Astrocyte of the hippocampus (primary cell): ENCODE data around the gene TFEB.

Source experiments
- DNase-seq: peaks from one replicate; pipeline ENCODE4 v3.0.0; 2011; ENCODE audit warnings: low read depth, low spot score

The TFEB gene

DNA sequence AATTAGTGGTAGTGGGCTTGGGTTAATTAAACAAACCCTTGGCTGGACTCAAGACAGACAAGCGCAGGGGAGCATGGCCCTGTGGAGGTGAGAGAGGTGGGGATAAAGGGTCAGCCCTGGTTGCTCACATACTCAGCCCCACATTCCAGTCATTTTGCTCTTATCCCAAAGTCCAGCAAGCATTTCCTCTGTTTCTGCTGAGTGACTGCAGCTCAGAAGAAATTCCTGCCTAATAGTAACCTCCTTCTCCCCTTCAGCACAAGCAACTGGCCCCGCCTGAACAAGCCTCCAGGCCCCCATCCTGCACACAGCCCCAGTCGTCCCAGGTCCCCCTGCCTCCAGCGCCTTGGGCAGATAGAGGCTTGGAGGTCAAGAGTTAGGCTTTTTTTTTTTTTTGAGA lies 3.6 kb upstream of the TFEB start:
- DNase-seq: no peak

DNA sequence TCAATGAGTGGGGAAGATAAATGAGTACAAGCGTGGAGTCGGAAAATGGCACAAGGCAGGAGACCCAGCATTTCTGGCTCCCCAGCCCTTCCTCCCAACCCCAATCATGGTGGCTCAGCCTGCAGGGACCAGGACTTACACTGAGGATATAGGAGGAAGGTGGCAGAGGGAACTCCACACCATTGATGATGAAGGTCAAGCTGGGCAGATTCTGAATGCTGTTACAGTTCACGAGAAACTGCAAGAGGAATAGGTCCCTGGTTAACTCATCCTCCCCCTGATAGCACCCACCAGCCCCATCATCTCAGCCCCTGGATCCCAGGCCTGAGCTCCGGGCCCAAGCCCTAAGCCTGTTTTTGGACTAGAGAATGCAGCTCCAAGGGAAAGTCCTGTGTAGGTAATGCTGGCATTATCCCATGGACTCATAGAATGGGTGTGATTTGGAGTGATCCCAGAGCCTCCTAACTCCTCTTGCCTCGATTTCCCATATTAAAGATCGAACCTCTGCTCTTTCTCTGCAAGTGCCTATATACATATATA lies 2.3 kb upstream of the TFEB start:
- no peak for DNase-seq

DNA sequence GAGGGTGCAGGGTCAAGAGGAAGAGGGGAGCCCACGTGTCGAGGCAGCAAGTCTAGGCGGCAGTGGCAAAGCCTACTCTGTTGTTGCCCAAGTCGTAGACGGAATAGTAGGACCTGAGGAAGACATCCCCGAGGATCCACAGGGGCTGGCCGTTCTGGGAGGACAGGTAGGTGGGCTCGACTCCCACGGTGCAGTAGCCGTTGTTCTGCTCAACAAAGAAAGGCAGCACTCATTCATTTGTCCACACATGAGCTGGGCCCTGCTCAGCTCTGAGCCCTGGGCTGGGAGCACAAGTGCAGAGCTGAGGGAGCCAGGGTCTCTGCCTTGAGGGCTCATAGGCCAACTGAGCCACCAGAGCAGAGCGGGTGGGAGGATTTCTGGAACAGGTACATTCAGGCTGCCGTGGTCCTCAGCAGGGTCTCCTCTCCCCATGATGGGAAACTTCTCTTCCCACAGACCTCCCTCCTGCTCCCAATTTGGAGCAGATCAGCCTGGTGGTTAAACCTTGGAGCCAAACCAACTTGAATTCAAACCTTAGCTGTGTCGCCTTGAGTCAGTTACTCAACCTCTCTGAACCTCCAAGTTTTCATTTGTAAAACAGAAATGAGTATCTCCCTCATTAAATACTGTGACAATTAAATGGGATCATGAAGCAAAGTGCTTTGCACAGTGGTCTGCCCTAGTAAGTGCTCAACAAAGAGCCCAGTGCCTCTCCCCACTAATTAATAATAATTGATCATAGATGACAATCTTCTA lies 1.6 kb upstream of the TFEB start:
- no peak for DNase-seq

DNA sequence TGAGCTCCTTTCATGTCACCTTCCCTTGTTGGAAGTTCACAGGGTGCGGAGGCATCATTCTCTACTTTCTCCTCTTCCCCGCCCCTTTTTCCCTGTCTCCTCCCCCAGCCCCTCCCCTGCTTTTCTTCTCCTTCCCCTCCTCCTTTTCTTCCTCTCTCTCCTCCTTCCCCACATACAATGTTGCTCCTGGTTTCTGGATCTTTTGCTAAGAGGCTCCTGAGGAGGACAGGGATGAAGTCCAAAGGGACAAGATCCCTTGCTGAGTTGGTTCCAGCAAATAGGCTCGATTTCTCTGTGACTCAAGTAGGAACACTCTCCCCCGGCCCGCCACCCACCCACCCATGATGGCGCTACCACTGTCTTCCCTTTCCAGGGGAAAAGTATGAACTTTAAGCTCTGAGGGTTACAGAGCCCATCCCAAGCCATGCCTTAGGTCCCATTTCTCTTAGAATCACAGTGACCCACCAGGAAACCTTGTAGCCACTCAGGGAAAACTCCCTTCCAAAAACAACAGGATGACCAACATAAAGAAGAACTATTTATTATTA lies 852 bp upstream of the TFEB start:
- no peak for DNase-seq

DNA sequence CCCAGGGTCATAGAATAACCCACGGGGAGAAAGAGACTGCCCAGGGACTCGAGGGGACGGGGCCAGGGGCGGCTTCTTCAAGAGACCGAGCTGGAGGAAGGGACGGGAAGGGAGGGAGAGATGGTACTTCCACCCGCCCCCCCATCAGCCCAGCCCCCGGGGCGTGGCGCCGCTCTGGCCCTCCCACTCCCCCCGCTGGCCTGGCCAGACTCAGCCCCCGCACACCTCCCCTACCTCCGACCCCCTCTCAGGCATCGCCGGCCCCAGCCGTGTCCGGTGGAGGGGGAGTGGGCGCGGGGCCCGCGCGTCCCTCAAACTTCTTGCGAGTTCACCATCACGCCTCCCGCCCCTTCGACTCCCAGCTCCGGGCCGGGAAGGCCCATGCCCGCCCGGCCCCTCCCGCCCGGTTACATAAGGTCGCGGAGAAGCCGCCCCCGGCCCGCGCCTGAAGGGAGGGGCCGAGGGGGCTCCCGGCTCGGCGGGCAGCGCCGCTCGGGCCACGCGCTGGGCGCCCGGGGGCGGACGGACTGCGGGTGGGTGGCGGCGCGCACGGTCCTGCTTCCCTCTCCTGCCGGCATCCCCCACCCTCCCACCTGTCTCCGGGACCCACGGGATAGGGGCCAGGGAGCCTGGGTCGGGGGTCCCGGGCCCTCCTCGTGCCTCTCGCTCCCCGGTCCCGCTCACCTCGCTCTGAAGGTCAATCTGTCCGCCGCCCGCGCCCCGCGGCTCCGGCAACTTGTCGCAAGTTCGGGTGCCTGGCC lies 562 bp downstream of the TFEB start:
- peak; percentile 86 for DNase-seq

DNA sequence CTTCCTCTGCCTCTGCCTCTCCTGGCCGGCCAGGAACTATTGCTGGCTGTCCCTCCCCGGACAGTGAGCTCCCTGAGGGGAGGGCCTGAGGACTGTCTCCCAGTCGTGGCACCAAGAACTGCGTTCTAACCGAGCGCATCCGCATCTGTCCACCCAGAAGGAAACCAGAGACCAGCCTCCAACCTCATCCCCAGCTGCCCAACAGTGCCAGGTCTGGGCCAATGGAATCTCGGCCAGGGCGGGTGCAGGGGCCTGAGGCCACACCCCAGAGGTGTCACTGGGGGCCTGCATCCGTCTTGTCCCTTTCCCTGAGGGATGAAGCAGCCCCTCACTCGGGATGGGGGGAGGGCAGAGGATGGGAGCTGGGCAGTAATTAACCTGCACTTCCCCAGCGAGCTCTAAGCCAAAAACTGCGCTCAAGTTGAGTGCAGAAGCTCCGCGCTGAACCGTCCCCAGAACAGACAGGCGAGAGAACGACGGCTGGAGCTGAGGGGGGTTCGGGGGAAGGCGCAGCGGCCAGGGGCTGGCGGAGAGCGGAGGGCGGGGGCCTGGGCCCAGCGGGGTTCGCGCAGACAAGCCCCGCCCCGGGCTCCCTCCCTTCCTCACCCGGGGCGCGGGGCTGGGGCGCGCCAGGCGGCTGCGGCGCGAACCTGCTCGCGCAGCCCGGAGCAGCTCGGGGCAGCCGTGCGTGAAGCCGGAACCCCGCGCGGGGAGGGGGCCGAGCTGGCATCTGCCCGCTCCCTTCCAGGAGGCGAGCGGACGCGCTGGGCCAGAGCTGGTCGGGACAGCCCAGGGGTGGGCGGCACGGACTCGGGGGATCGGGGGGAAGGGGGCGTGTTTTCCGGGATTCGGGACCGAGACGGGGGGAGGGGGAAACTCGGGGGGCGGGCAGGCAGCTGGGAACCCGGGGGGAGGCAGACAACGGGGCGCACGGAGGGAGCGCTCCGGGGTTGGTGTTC lies 1.4 kb downstream of the TFEB start:
- peak; percentile 87 for DNase-seq

DNA sequence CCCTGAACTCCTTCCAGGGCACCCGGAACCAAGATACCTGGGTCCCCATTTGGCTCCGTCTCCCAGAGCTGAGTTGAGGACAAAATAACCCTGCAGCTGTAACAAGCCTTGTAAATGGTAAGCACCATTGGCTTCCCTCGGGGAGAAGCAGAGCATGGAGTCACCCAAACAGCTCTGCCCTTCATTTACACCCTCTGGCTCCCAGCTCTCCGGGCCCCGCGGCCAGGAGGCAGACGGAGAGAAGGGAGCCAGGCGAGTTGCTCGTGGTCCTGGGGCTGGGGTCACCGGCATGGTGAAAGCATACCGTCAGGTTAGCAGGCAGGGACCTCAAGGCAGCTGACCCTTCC lies 2.1 kb downstream of the TFEB start:
- peak; percentile 24 for DNase-seq

DNA sequence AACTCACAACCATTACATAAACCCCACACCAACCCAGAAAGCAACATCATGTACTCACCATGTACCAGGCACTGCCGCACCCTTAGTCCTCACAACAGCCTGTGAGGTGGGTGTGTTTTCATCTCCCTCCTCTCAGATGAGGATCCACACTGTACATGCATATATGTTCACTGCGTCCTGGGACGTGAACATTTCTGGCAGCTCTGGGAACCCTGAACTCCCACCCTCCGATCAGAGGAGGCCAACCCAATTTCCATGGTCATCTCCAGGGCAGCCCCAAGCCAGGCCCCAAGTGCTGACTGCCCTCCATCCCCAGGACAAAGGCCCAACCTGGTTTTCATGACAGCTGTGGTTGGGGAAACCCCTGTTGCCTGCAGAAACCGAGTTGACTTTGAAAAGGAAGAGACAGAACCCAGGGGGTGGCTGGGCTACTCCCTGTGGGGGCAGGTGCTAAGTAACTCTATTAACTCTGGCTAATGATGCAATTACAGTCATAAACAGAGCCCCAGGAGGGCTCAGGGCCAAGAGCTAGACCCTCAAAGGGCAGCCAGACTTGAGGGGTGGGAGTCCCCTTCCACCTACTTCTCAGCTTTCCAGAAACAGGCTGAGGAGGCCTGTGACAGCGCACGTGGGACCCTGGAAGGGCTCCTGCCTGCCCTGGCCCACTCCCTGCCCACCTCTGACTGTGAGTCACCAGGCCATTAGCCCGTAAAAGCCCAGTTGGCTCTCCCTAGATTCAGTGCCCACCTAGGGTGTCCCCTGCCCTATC lies 2.6 kb downstream of the TFEB start:
- DNase-seq: peak; percentile 25

DNA sequence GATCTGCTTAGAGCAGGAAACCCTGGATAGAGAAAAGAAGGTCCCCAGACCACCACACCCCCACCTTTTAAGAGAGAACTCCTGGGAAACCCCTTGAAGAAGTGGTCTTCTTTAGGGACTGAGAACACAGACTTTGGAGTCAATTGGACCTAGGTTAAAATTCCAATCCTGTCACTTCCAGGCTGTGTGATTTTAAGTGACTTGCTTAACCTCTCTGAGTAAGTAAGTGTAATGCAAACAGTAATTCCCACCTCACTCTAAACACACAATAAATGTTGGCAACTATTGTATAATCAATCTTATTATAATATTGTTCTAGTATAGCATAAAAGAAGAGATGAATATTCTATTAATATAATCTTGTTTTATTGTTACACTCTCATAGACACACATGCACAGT lies 3.3 kb downstream of the TFEB start:
- DNase-seq: no peak

DNA sequence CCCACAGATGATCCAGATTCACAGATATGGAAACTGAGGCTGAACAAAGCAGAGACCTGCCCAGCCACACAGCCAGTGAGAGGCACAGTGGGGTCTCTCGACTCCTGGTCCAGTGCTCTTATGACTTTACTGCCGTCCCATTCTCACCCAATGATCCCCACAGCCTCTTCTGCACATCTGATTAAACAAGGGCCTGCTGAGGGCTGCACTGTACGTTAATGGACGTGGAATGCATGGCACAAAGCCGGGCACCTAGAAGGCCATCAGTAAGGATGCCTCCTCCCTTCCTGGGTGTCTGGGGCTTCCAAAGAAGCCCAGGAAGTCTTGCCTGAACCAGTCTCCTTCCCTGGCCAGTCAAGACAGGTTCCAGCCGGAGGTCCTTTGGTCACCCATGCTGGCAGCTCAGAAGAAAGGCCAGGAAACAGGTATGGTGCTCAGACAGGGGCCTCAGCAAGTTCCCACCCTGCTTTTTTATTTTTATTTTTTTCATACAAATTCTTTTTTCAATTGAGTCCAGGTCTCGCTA lies 3.8 kb downstream of the TFEB start:
- no peak for DNase-seq

DNA sequence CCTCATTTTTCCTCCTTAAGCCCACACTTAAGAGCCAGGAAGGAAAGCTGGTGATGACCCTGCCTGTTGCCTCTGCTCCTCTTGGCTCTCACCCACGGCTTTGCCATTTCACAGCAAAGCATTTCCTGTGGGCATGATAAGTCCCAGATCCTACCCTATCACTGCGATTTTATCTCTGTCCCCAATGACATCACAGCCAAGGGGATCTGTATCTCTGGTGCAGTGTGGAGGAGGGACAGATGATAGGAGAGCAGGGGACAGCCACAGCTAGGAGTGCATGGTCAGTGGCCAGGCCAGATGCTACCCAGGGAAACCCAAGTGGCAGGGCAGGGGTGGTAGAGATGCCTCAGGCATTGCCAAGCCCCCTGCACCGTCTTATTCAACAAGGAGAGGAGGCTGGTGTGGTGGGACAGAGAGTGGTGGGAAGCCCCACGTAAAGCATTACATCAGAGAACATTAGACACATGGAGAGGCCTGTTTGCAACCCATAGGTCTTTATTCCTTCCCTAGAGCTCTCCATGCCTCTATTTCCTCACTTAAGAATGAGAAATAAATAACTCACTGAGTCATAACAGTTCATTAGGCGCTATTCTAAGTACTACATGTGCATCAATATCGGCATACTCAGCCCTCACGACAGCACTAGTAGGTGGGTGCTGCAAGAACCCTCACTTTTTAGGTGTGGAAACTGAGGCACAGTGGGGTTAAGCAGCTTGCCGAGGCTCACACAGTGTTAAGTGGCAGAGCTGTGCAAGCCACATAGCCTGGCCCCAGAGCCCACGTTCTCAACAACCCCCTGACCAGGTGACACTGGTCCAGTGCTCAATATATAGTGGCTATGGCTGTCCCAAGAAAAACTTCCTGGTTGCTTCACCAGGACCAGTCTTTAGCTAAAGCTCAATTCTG lies 4.6 kb downstream of the TFEB start:
- DNase-seq: no peak

DNA sequence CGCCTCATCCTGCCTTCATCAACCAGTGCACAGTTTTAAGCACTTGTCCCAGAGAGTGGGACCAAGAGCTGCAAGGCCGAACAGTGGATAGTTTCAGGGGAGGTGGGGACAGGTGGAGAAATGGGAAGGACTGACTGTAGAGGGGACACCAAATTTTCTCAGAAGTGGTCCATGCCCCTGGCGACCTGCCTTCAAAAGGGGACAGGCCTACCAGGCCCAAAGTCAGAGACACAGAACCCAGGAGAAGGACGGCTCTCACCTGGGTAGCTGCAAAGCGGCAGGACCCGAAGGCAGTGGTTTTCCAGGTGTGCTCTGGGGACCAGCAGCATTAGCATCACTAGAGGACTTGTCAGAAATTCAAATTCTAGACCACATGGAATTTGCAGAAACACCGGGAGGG lies 5.8 kb downstream of the TFEB start:
- no peak for DNase-seq

DNA sequence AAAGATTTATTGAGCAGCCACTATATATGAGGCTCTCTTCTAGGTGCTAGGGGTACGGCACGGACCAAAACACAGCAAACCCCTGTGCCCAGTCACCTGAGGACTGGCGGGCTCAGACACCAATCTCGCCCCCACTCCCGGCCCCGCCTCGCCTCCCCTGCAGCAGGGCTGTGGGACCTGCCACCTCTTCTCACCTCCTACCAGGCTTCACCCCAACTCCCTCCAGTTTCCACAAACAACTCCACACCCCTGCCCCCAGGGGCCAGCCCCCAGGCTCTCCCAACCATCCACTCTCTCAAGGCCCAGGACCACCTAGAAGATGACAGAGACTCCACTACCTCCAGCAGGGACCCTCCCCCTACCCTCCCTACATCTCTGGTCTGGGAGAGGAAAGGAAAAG lies 6.5 kb downstream of the TFEB start:
- DNase-seq: no peak

DNA sequence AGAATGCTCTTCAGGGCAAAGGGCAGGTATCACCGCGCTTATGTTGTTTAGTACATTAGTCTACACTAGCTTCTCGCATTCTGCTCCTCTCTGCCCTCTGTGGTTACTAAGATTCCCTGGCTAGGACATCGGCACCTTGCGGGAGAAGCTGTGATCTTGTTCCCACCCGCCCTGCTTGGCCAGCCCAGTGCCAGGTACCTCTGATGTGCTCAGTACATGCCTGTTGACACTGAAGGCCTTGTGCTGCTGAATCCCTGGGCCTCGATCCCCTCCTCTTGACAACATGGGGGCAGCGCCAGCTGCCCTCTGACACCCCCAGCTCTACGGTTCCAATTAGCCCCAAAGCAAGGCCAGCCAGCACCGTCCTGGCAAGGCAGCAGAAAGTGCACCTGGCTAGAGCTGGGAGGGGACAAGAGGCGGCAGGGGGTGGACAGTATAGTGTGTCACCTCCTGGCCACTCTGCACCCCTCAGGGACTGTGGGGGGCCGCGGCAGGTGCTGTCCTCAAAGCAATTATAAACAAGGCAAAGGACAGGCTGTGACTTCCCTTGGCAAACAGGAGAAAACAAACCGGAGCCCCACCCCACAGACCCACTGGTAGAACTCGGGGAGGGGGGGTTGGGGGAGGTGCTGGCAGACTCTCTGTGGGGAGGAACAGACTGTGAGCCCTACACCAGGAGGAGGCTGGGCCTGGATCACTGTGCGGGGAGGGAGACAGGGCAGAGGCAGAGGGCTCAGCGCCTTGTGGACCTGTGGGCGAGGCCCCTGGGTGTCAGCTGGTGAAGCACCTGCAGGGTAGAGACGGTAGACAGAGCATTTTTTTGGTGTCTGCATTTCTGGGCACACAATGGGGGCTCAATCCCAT lies 7.1 kb downstream of the TFEB start:
- no peak for DNase-seq

DNA sequence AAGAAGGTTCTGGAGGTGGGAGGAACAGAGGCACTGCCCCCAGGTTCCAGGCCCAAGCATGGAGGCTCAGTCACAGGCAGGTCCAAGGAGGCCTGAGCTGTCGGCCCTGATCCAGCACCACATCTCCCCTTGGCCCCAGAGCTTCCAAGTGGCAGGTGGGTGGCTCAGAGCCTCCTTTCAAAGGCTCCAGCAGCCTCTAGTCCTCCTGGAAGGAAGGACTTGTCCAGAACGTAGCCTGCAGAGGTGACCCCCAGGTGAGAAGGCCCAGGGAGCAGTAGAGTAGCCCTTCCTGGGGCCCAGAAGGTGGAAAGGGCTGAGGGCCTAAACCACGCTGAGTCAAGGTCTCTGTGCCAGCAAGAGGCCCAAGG lies 7.7 kb downstream of the TFEB start:
- no peak for DNase-seq

DNA sequence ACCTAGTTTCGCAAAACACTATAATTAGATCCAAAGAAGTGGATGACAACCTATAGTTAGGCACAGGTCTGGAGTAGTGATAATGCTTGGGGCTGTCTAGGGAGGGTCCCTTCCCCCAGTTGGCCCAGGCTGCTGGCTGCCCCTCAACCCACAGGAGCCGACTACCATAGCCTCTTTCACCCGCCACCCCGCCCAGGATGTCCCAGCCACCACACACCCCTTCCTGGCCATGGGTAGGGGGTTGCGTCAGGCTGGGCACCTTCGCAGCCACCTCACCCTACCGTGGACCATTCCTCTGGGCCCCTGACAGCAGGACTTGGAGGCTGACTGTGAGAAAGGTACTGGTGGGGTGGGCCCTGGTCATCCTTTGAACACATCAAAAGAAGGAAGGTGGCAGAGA lies 8.5 kb downstream of the TFEB start:
- no peak for DNase-seq

DNA sequence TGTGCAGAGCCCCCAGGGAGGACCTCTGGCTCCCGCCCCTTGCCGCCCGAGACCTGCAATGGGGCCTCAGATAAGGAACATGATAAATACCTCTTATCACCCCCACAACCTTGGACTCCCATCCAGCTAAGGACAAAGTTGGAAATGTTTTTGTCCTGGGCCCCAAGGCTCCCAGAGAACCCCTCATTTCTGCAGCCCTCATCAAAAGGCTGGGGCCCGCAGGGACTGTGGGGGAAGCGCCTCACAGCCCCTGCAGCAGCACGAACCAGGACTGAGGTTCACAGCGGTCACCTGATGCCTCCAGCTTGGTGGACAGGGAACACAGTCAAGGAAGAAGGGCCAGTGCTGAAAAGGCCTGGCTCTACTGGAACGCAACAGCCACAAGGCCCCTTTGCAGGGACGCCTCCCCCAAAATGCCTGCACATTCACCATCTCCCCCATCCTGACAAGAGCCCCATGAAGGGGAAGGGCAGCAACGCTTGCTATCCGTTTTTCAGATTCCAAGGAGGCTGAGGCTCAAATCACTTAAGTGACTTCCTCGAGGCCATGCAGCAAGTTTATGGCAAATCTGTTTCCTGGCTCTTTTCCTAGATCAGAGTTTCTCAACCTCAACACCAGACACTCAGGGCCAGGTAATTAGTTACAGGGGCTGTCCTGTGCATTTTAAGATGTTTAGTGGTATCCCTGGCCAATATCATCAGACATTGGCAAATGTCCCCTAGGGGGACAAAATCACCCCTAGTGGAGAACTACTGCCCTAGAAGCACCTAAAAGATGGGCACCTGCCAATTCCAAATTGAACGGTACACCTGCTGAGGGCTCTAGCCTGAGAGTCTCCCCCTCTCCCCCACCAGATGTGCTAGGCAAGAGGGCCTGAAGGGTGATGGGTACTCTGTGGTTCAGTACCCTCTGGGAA lies 10.6 kb downstream of the TFEB start:
- DNase-seq: no peak

DNA sequence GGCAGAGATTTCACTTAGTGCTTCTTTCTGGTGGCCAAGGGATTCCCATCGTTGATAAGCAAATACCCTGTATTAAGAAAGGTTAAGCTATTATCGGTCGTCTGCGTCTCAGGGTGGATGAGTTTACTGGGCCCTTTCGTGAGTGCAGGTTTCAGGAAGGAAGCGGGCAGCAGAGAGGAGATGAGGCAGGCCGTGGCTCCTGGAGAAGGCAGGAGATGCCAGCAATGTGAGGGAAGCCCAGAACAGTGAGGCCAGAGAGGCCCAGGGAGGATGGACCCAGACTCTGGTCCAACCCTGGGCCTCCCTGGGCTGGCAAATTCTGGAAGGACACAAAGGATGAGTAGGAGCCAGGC lies 11.2 kb downstream of the TFEB start:
- no peak for DNase-seq
